Measurements from ENCODE around the gene ENO4.

DNA sequence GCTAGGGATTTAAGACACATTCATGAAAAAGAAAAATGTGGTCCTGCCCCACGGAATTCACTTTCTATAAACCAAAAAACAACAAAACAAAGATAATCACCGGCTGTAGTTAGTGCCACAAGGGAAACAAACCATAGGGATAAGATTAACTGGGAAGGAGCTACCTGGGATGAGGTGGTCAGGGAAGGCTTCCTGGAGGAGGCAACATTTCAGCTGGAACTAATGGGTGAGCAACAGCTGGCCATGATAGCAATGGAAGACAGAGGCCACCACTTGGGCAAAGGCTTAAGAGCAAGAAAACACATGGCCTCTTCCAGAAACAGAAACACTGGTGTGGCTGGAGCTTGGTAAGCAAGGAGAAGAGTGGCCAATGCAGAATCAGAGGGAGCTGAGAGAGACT, 38.4 kb upstream of the ENO4 start:
- TF ChIP-seq, protein P1, sequence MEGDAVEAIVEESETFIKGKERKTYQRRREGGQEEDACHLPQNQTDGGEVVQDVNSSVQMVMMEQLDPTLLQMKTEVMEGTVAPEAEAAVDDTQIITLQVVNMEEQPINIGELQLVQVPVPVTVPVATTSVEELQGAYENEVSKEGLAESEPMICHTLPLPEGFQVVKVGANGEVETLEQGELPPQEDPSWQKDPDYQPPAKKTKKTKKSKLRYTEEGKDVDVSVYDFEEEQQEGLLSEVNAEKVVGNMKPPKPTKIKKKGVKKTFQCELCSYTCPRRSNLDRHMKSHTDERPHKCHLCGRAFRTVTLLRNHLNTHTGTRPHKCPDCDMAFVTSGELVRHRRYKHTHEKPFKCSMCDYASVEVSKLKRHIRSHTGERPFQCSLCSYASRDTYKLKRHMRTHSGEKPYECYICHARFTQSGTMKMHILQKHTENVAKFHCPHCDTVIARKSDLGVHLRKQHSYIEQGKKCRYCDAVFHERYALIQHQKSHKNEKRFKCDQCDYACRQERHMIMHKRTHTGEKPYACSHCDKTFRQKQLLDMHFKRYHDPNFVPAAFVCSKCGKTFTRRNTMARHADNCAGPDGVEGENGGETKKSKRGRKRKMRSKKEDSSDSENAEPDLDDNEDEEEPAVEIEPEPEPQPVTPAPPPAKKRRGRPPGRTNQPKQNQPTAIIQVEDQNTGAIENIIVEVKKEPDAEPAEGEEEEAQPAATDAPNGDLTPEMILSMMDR (IDR thresholded peaks at IDR 0.05): no peak
- no peak for TF ChIP-seq POLR2A (IDR thresholded peaks at IDR 0.05)

All from testis (tissue), 2 donors.